Suppressor macrophage (primary cell): Measurements from ENCODE around the gene NRROS.
"Not testable (repeated sequence)": the region's sequence is repeated elsewhere in the genome, so short reads cannot be mapped to it uniquely, and the experiment has no call there.

Experiments
- DNase-seq, 4 experiments: peaks; one replicate each; pipeline ENCODE4 v3.0.0-alpha.2; 2020 to 2022
- total RNA-seq, 17 experiments: gene quantifications; one replicate each; lab custom pipeline; 2026; ENCODE audit warnings: mixed read lengths in 6 of 17, inconsistent platforms in 3 of 17; lab: John Stamatoyannopoulos, UW

Gene NRROS
- total RNA-seq, result 6.0 to 192 (median 78.1) reads per million in 17 experiments

GRCh38 chr3:196639483-196640296 lies at the start of gene NRROS:
Gene NRROS, plus strand, starts transcription at chr3:196639694. Its CDS starts 14,846 bp downstream, at chr3:196654540.
- DNase-seq, result peak; percentile 91 to 95 (median 94)

DNA sequence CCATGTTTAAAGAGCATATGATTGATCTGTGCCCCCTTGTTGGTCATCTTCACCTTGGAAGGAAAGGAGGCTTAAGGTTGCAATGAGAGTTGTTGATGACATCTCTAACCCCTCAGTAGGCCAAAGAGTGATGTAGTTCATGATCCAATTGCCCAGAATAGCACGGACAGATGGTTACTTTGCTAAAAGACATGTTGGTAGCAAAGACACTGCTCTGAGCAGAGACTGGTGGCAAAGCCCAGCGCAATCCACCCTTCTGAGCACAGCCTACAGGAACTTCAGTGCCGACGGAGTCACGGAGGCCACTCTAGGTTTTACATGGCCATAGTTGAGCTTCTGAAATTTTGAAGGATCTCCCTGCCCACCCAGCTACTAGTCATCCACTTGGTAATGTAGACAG lies 49.2 kb upstream of the NRROS start:
- DNase-seq, result no peak

GRCh38 chr3:196596355-196596754 lies 43.1 kb upstream of the NRROS start:
- no peak for DNase-seq

- DNase-seq, result peak in 3 of 4 experiments; percentile 11 to 26 (median 23)
Observed at GRCh38 chr3:196597971-196598733, 41.3 kb upstream of the NRROS start.

GRCh38 chr3:196599734-196600128 lies 39.8 kb upstream of the NRROS start:
- DNase-seq, result no peak

- DNase-seq, result no peak
Observed at GRCh38 chr3:196600359-196600758, 39.1 kb upstream of the NRROS start.

GRCh38 chr3:196602673-196603072 lies 36.8 kb upstream of the NRROS start:
- DNase-seq, result no peak

GRCh38 chr3:196603683-196604082 lies 35.8 kb upstream of the NRROS start:
- no peak for DNase-seq

- DNase-seq, result no peak
Observed at GRCh38 chr3:196604548-196604947, 34.9 kb upstream of the NRROS start.

GRCh38 chr3:196608693-196609092 lies 30.8 kb upstream of the NRROS start:
- DNase-seq, result no peak

GRCh38 chr3:196609343-196609775 lies 30.1 kb upstream of the NRROS start:
- DNase-seq, result peak; percentile 93 to 97 (median 96)

GRCh38 chr3:196609805-196610515 lies 29.5 kb upstream of the NRROS start:
- DNase-seq, result peak in 3 of 4 experiments; percentile 14 to 46 (median 38)

- DNase-seq, result peak in 2 of 4 experiments; percentile 12 to 32
Observed at GRCh38 chr3:196611761-196612483, 27.6 kb upstream of the NRROS start.

GRCh38 chr3:196615234-196615633 lies 24.3 kb upstream of the NRROS start:
- DNase-seq, result not testable (repeated sequence)

- peak; percentile 55 to 79 (median 70) for DNase-seq
Observed at GRCh38 chr3:196617256-196617655, 22.2 kb upstream of the NRROS start.

- DNase-seq, result peak in 3 of 4 experiments; percentile 53 to 66 (median 63)
Observed at GRCh38 chr3:196619223-196619622, 20.3 kb upstream of the NRROS start.

- not testable (repeated sequence) for DNase-seq
Observed at GRCh38 chr3:196619627-196620026, 19.9 kb upstream of the NRROS start.

- peak; percentile 89 to 96 (median 94) for DNase-seq
Observed at GRCh38 chr3:196620161-196620604, 19.3 kb upstream of the NRROS start.

DNA sequence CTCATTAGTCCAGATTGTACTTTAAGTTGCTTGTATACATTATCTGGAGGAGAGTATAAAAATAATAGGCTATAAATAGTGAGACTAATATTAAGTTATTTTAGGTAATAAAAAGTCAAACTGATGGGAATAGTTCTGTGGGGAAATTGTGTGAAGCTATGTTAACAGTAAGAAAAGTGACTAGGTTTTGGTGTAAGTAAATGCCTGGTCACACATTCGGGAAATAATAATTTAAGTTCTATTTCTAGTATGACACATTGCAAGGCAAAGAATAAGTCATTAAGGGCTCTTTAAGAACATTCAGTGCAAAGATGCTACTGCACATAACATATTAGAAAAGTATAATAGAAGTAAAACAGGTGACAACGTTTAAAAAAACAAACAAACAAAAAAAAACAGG lies 18.8 kb upstream of the NRROS start:
- DNase-seq, result no peak

DNA sequence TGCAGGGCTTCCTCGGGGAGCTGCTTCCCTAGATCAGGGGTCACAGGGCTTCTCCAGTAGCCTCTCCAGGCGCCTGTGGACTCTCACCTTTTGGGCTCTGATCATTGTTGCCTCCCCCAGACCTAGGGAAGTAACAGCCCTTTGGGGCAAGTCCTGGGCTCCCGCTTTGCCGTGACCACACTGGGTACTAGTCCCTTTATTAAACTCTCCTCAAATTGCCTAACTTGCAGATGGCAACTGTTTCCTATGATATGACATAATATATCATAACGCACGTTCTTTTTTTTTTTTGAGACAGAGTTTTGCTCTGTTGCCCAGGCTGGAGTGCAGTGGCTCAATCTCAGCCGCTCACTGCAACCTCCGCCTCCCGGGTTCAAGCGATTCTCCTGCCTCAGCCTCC lies 17.9 kb upstream of the NRROS start:
- peak in 3 of 4 experiments; percentile 48 to 56 (median 49) for DNase-seq

DNA sequence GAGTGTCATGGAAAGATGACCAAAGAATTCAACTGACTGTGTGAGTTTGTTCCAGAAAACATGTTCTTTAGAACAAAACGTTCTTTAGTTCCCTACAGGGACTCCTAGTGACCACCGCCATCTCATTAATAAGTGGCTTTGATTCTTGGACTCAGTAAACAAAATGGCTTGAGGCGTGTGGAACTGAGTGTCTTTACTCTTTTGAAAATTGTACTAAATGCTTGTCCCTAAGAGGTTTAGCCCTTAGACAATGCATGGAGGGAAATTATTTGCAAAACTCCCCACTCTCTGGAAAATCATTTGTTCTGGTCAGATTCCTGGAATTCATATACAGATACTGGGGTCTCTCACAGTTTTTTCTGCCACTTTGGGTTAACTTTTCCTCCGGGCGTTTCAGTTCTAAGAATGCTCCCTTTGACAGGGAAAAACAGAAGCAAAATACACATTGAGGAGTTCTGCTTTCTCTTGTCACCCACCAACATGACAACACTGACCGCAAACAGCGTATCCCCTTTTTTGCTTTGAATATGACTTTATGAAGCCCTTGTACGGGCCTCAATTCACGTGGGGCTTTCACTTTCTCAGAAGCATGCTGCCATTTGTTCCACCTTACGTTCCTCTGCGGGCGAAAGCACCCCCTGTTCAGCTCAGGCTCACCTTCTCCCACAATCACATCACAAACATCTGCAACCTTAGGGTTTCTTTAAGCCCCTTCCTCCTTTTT lies 15.3 kb upstream of the NRROS start:
- peak; percentile 86 to 96 (median 92) for DNase-seq
